C4-2B (cell line): ENCODE data around the gene GPC5.

Experiments
- ZFX ChIP-seq: fragments of 450-650 bp; IDR thresholded peaks from 2 replicates; pipeline ENCODE4 v1.6.1; 2017
- TF ChIP-seq, protein P1 (sequence below): fragments of 450-650 bp; conservative IDR thresholded peaks from 2 replicates; pipeline ENCODE4 v1.5.1; 2017; ENCODE audit warnings: mild to moderate bottlenecking

DNA sequence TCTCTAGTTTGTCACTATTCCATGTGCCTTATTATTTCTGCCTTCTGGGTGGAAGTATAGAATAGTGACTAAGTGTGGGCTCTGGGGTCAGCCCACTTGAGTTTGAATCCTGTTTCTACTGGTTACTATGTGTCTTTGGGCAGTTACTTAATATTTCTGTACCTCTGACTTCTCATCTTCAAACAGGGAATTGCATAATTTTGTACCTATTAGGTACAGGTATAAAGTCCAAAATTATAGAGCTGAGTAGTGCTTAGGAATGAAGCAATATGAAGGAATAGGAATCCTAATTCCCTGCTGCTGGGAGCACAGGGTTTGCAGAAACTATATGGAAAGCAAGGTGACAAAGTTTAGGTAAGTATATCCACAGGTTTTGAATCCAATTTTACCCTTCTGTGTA, 564.5 kb downstream of the GPC5 start:
- TF ChIP-seq, protein P1, sequence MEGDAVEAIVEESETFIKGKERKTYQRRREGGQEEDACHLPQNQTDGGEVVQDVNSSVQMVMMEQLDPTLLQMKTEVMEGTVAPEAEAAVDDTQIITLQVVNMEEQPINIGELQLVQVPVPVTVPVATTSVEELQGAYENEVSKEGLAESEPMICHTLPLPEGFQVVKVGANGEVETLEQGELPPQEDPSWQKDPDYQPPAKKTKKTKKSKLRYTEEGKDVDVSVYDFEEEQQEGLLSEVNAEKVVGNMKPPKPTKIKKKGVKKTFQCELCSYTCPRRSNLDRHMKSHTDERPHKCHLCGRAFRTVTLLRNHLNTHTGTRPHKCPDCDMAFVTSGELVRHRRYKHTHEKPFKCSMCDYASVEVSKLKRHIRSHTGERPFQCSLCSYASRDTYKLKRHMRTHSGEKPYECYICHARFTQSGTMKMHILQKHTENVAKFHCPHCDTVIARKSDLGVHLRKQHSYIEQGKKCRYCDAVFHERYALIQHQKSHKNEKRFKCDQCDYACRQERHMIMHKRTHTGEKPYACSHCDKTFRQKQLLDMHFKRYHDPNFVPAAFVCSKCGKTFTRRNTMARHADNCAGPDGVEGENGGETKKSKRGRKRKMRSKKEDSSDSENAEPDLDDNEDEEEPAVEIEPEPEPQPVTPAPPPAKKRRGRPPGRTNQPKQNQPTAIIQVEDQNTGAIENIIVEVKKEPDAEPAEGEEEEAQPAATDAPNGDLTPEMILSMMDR: no peak
- TF ChIP-seq ZFX: no peak
